Stimulated activated memory B cell treated with anti-CD40 and anti-IgM and Interleukin-4, amounts not matched to agents 10 μg/mL and 1 μg/mL and 100 μg/mL, for 72 hours (primary cell): ENCODE results near the gene RBFOX1.

Experiments used
- ATAC-seq: fragments of 150-1000 bp; cut with Tn5 transposase; 2 replicates; pipeline ENCODE4 v1.10.0; 2021
- H3K27ac Mint-ChIP-seq: one replicate; pipeline ENCODE4 v1.8.0; 2022; ENCODE audit warnings: mild to moderate bottlenecking, mixed read lengths
- H3K27me3 Mint-ChIP-seq: one replicate; pipeline ENCODE4 v1.8.0; 2022; ENCODE audit warnings: mixed read lengths
- H3K36me3 Mint-ChIP-seq: one replicate; pipeline ENCODE4 v1.8.0; 2022; ENCODE audit warnings: mixed read lengths
- H3K4me1 Mint-ChIP-seq: one replicate; pipeline ENCODE4 v1.8.0; 2022; ENCODE audit warnings: mixed read lengths
- H3K4me3 Mint-ChIP-seq: one replicate; pipeline ENCODE4 v1.8.0; 2022; ENCODE audit warnings: mild to moderate bottlenecking, moderate library complexity, mixed read lengths
- H3K9me3 Mint-ChIP-seq: one replicate; pipeline ENCODE4 v1.8.0; 2022; ENCODE audit warnings: mixed read lengths

The RBFOX1 gene

GRCh38 chr16:7319514-7319913 lies 13.1 kb upstream of the RBFOX1 start:
- H3K27me3 Mint-ChIP-seq = no peaks in the 10 kb centered on the region
- peaks cover 7% of the 10 kb centered on the region for H3K9me3 Mint-ChIP-seq

GRCh38 chr16:7321661-7322060 lies 11.0 kb upstream of the RBFOX1 start:
- Mint-ChIP-seq H3K36me3 (no peaks in the 10 kb centered on the region), H3K27me3 (no peaks in the 10 kb centered on the region), H3K4me1 (no peaks in the 10 kb centered on the region), H3K9me3 (peaks cover 10% of the 10 kb centered on the region), H3K27ac (no peak overlapping the region), H3K4me3 (no peak overlapping the region)
- ATAC-seq = no peak

More at GRCh38 chr16:7319514-7319913, 13.1 kb upstream of the RBFOX1 start:
- Mint-ChIP-seq H3K36me3 (no peaks in the 10 kb centered on the region), H3K4me3 (no peak overlapping the region), H3K27ac (no peak overlapping the region), H3K4me1 (no peaks in the 10 kb centered on the region)
- ATAC-seq = no peak

- Mint-ChIP-seq H3K4me1 (no peaks in the 10 kb centered on the region), H3K9me3 (peaks cover 9% of the 10 kb centered on the region), H3K27ac (no peak overlapping the region), H3K27me3 (no peaks in the 10 kb centered on the region), H3K4me3 (no peak overlapping the region), H3K36me3 (no peaks in the 10 kb centered on the region)
- no peak for ATAC-seq
Observed at GRCh38 chr16:7324321-7324720, 8.3 kb upstream of the RBFOX1 start.

GRCh38 chr16:7325834-7326233 lies 6.8 kb upstream of the RBFOX1 start:
- no peak overlapping the region for H3K27ac Mint-ChIP-seq

GRCh38 chr16:7330709-7331108 lies 1.9 kb upstream of the RBFOX1 start:
- H3K27ac Mint-ChIP-seq = no peak overlapping the region
- H3K4me1 Mint-ChIP-seq = no peaks in the 10 kb centered on the region
- no peaks in the 10 kb centered on the region for H3K27me3 Mint-ChIP-seq
- ATAC-seq = no peak
- H3K9me3 Mint-ChIP-seq = peaks cover 9% of the 10 kb centered on the region
- H3K36me3 Mint-ChIP-seq = no peaks in the 10 kb centered on the region
- H3K4me3 Mint-ChIP-seq = no peak overlapping the region

More at GRCh38 chr16:7325834-7326233, 6.8 kb upstream of the RBFOX1 start:
- no peak for ATAC-seq
- no peak overlapping the region for H3K4me3 Mint-ChIP-seq
- no peaks in the 10 kb centered on the region for H3K4me1 Mint-ChIP-seq
- no peaks in the 10 kb centered on the region for H3K27me3 Mint-ChIP-seq
- peaks cover 9% of the 10 kb centered on the region for H3K9me3 Mint-ChIP-seq
- no peaks in the 10 kb centered on the region for H3K36me3 Mint-ChIP-seq

GRCh38 chr16:7331997-7332396 lies 648 bp upstream of the RBFOX1 start:
- no peak for ATAC-seq
- H3K4me1 Mint-ChIP-seq = no peaks in the 10 kb centered on the region

GRCh38 chr16:7333180-7333725 lies 608 bp downstream of the RBFOX1 start:
- Mint-ChIP-seq H3K4me1 (no peaks in the 10 kb centered on the region), H3K9me3 (peaks cover 9% of the 10 kb centered on the region), H3K36me3 (no peaks in the 10 kb centered on the region), H3K27ac (no peak overlapping the region), H3K27me3 (no peaks in the 10 kb centered on the region), H3K4me3 (no peak overlapping the region)
- ATAC-seq = no peak

More at GRCh38 chr16:7331997-7332396, 648 bp upstream of the RBFOX1 start:
- Mint-ChIP-seq H3K27me3 (no peaks in the 10 kb centered on the region), H3K27ac (no peak overlapping the region), H3K36me3 (no peaks in the 10 kb centered on the region), H3K9me3 (peaks cover 6% of the 10 kb centered on the region), H3K4me3 (no peak overlapping the region)

GRCh38 chr16:7334801-7335560 lies 2.3 kb downstream of the RBFOX1 start:
- Mint-ChIP-seq H3K9me3 (peaks cover 7% of the 10 kb centered on the region), H3K36me3 (no peaks in the 10 kb centered on the region), H3K4me3 (no peak overlapping the region), H3K4me1 (no peaks in the 10 kb centered on the region), H3K27me3 (no peaks in the 10 kb centered on the region), H3K27ac (no peak overlapping the region)
- no peak for ATAC-seq

GRCh38 chr16:7335991-7336634 lies 3.5 kb downstream of the RBFOX1 start:
- ATAC-seq = no peak
- Mint-ChIP-seq H3K27me3 (no peaks in the 10 kb centered on the region), H3K4me3 (no peak overlapping the region), H3K27ac (no peak overlapping the region), H3K4me1 (no peaks in the 10 kb centered on the region), H3K36me3 (no peaks in the 10 kb centered on the region), H3K9me3 (peaks cover 7% of the 10 kb centered on the region)

GRCh38 chr16:7336742-7337141 lies 4.1 kb downstream of the RBFOX1 start:
- H3K27me3 Mint-ChIP-seq = no peaks in the 10 kb centered on the region
- H3K9me3 Mint-ChIP-seq = peaks cover 7% of the 10 kb centered on the region
- ATAC-seq = no peak
- no peak overlapping the region for H3K27ac Mint-ChIP-seq
- H3K4me1 Mint-ChIP-seq = no peaks in the 10 kb centered on the region
- H3K4me3 Mint-ChIP-seq = no peak overlapping the region
- no peaks in the 10 kb centered on the region for H3K36me3 Mint-ChIP-seq

GRCh38 chr16:7338826-7339225 lies 6.2 kb downstream of the RBFOX1 start:
- Mint-ChIP-seq H3K27ac (no peak overlapping the region), H3K4me3 (no peak overlapping the region), H3K9me3 (peaks cover 5% of the 10 kb centered on the region), H3K36me3 (no peaks in the 10 kb centered on the region), H3K27me3 (no peaks in the 10 kb centered on the region), H3K4me1 (no peaks in the 10 kb centered on the region)
- no peak for ATAC-seq

GRCh38 chr16:7339700-7340099 lies 7.1 kb downstream of the RBFOX1 start:
- H3K4me1 Mint-ChIP-seq = no peaks in the 10 kb centered on the region
- H3K27ac Mint-ChIP-seq = no peak overlapping the region
- no peak overlapping the region for H3K4me3 Mint-ChIP-seq
- no peaks in the 10 kb centered on the region for H3K36me3 Mint-ChIP-seq
- ATAC-seq = no peak
- no peaks in the 10 kb centered on the region for H3K27me3 Mint-ChIP-seq
- H3K9me3 Mint-ChIP-seq = peaks cover 5% of the 10 kb centered on the region

- Mint-ChIP-seq H3K9me3 (peaks cover 5% of the 10 kb centered on the region), H3K4me3 (no peak overlapping the region), H3K27ac (no peak overlapping the region), H3K36me3 (no peaks in the 10 kb centered on the region), H3K27me3 (no peaks in the 10 kb centered on the region), H3K4me1 (no peaks in the 10 kb centered on the region)
- no peak for ATAC-seq
Observed at GRCh38 chr16:7340938-7341337, 8.3 kb downstream of the RBFOX1 start.

GRCh38 chr16:7342598-7342997 lies 10.0 kb downstream of the RBFOX1 start:
- H3K36me3 Mint-ChIP-seq = no peaks in the 10 kb centered on the region
- no peak overlapping the region for H3K27ac Mint-ChIP-seq
- H3K4me3 Mint-ChIP-seq = no peak overlapping the region
- no peaks in the 10 kb centered on the region for H3K27me3 Mint-ChIP-seq
- H3K9me3 Mint-ChIP-seq = peaks cover 2% of the 10 kb centered on the region
- H3K4me1 Mint-ChIP-seq = no peaks in the 10 kb centered on the region
- no peak for ATAC-seq

- Mint-ChIP-seq H3K27ac (no peak overlapping the region), H3K36me3 (no peaks in the 10 kb centered on the region), H3K4me3 (no peak overlapping the region), H3K27me3 (no peaks in the 10 kb centered on the region), H3K4me1 (no peaks in the 10 kb centered on the region), H3K9me3 (peaks cover 2% of the 10 kb centered on the region)
- no peak for ATAC-seq
Observed at GRCh38 chr16:7343243-7343642, 10.6 kb downstream of the RBFOX1 start.
